ENCODE measurements around the gene DAD1.
"Not testable (repeated sequence)": the region's sequence is repeated elsewhere in the genome, so short reads cannot be mapped to it uniquely, and the experiment has no call there.

The DAD1 gene

GRCh38 chr14:22569106-22569736 lies 19.8 kb downstream of the DAD1 start:
- Histone ChIP-seq H3K9ac (ENCODE audit: low read depth, low read length) (no peak overlapping the region), H3K9me3 (ENCODE audit: control insufficient read depth, insufficient read depth, low read length) (no peaks in the 10 kb centered on the region), H3K36me3 (ENCODE audit: insufficient read depth, low read length) (peaks cover 11% of the 10 kb centered on the region), H3K4me1 (ENCODE audit: insufficient read depth, low read length) (peaks cover 7% of the 10 kb centered on the region; the same call in 1 of the 2 replicates)

GRCh38 chr14:22567437-22567836 lies 21.6 kb downstream of the DAD1 start:
- Histone ChIP-seq H3K9ac (ENCODE audit: low read depth, low read length) (no peak overlapping the region), H3K4me1 (ENCODE audit: insufficient read depth, low read length) (peaks cover 7% of the 10 kb centered on the region; the same call in 1 of the 2 replicates), H3K9me3 (ENCODE audit: control insufficient read depth, insufficient read depth, low read length) (no peaks in the 10 kb centered on the region), H3K36me3 (ENCODE audit: insufficient read depth, low read length) (peaks cover 11% of the 10 kb centered on the region)

- H3K9ac ChIP-seq (ENCODE audit: low read depth, low read length): no peak overlapping the region
- H3K36me3 ChIP-seq (ENCODE audit: insufficient read depth, low read length): peaks cover 11% of the 10 kb centered on the region
- peaks cover 7% of the 10 kb centered on the region; the same call in 1 of the 2 replicates for H3K4me1 ChIP-seq (ENCODE audit: insufficient read depth, low read length)
- H3K9me3 ChIP-seq (ENCODE audit: control insufficient read depth, insufficient read depth, low read length): no peaks in the 10 kb centered on the region
Measured at GRCh38 chr14:22566845-22567244, 22.2 kb downstream of the DAD1 start.

GRCh38 chr14:22566266-22566665 lies 22.8 kb downstream of the DAD1 start:
- not testable (repeated sequence) for H3K9me3 ChIP-seq (ENCODE audit: control insufficient read depth, insufficient read depth, low read length); H3K36me3 ChIP-seq (ENCODE audit: insufficient read depth, low read length); H3K4me1 ChIP-seq (ENCODE audit: insufficient read depth, low read length); H3K9ac ChIP-seq (ENCODE audit: low read depth, low read length)

GRCh38 chr14:22565391-22565945 lies 23.6 kb downstream of the DAD1 start:
- Histone ChIP-seq H3K4me1 (ENCODE audit: insufficient read depth, low read length) (peaks cover 7% of the 10 kb centered on the region; the same call in 1 of the 2 replicates), H3K9ac (ENCODE audit: low read depth, low read length) (no peak overlapping the region), H3K9me3 (ENCODE audit: control insufficient read depth, insufficient read depth, low read length) (no peaks in the 10 kb centered on the region), H3K36me3 (ENCODE audit: insufficient read depth, low read length) (peaks cover 8% of the 10 kb centered on the region)

- no peak overlapping the region for H3K9ac ChIP-seq (ENCODE audit: low read depth, low read length)
Measured at GRCh38 chr14:22564463-22564862, 24.6 kb downstream of the DAD1 start.

GRCh38 chr14:22563987-22564386 lies 25.0 kb downstream of the DAD1 start:
- Histone ChIP-seq H3K9me3 (ENCODE audit: control insufficient read depth, insufficient read depth, low read length) (no peaks in the 10 kb centered on the region), H3K4me1 (ENCODE audit: insufficient read depth, low read length) (0 out of 2 replicates have a peak, but pooled peaks cover 3% of the 10 kb centered on the region), H3K36me3 (ENCODE audit: insufficient read depth, low read length) (peaks cover 8% of the 10 kb centered on the region), H3K9ac (ENCODE audit: low read depth, low read length) (no peak overlapping the region)

More at GRCh38 chr14:22564463-22564862, 24.6 kb downstream of the DAD1 start:
- H3K4me1 ChIP-seq (ENCODE audit: insufficient read depth, low read length): 0 out of 2 replicates have a peak, but pooled peaks cover 3% of the 10 kb centered on the region
- H3K36me3 ChIP-seq (ENCODE audit: insufficient read depth, low read length): peaks cover 8% of the 10 kb centered on the region
- no peaks in the 10 kb centered on the region for H3K9me3 ChIP-seq (ENCODE audit: control insufficient read depth, insufficient read depth, low read length)

- H3K4me1 ChIP-seq (ENCODE audit: insufficient read depth, low read length): peaks cover 12% of the 10 kb centered on the region
- peaks cover 4% of the 10 kb centered on the region for H3K36me3 ChIP-seq (ENCODE audit: insufficient read depth, low read length)
- no peak overlapping the region for H3K9ac ChIP-seq (ENCODE audit: low read depth, low read length)
- no peaks in the 10 kb centered on the region for H3K9me3 ChIP-seq (ENCODE audit: control insufficient read depth, insufficient read depth, low read length)
Measured at GRCh38 chr14:22561661-22562579, 27.1 kb downstream of the DAD1 start.

- peaks cover 17% of the 10 kb centered on the region for H3K4me1 ChIP-seq (ENCODE audit: insufficient read depth, low read length)
- H3K36me3 ChIP-seq (ENCODE audit: insufficient read depth, low read length): peaks cover 4% of the 10 kb centered on the region
- H3K9me3 ChIP-seq (ENCODE audit: control insufficient read depth, insufficient read depth, low read length): no peaks in the 10 kb centered on the region
- H3K9ac ChIP-seq (ENCODE audit: low read depth, low read length): no peak overlapping the region
Measured at GRCh38 chr14:22561366-22561660, 27.7 kb downstream of the DAD1 start.

- H3K9ac ChIP-seq (ENCODE audit: low read depth, low read length): no peak overlapping the region
- no peaks in the 10 kb centered on the region for H3K9me3 ChIP-seq (ENCODE audit: control insufficient read depth, insufficient read depth, low read length)
- peaks cover 4% of the 10 kb centered on the region for H3K36me3 ChIP-seq (ENCODE audit: insufficient read depth, low read length)
- H3K4me1 ChIP-seq (ENCODE audit: insufficient read depth, low read length): peaks cover 22% of the 10 kb centered on the region
Measured at GRCh38 chr14:22560662-22561365, 28.2 kb downstream of the DAD1 start.

- H3K4me1 ChIP-seq (ENCODE audit: insufficient read depth, low read length): peaks cover 23% of the 10 kb centered on the region
- peaks cover 4% of the 10 kb centered on the region; the same call in 1 of the 2 replicates for H3K36me3 ChIP-seq (ENCODE audit: insufficient read depth, low read length)
- H3K9ac ChIP-seq (ENCODE audit: low read depth, low read length): no peak overlapping the region
- no peaks in the 10 kb centered on the region for H3K9me3 ChIP-seq (ENCODE audit: control insufficient read depth, insufficient read depth, low read length)
Measured at GRCh38 chr14:22559041-22559440, 30.0 kb downstream of the DAD1 start.

GRCh38 chr14:22558221-22558913 lies 30.7 kb downstream of the DAD1 start:
- H3K36me3 ChIP-seq (ENCODE audit: insufficient read depth, low read length): no peaks in the 10 kb centered on the region
- H3K9ac ChIP-seq (ENCODE audit: low read depth, low read length): no peak overlapping the region
- H3K4me1 ChIP-seq (ENCODE audit: insufficient read depth, low read length): peaks cover 23% of the 10 kb centered on the region
- H3K9me3 ChIP-seq (ENCODE audit: control insufficient read depth, insufficient read depth, low read length): no peaks in the 10 kb centered on the region

- no peaks in the 10 kb centered on the region for H3K9me3 ChIP-seq (ENCODE audit: control insufficient read depth, insufficient read depth, low read length)
- H3K36me3 ChIP-seq (ENCODE audit: insufficient read depth, low read length): no peaks in the 10 kb centered on the region
- H3K9ac ChIP-seq (ENCODE audit: low read depth, low read length): peak overlapping the region; percentile 25; the same call in 1 of the 2 replicates
- H3K4me1 ChIP-seq (ENCODE audit: insufficient read depth, low read length): peaks cover 23% of the 10 kb centered on the region
Measured at GRCh38 chr14:22557846-22558220, 31.2 kb downstream of the DAD1 start.
